Nephron progenitor cell (in vitro differentiated cells): ENCODE data around the gene SCP2D1.

Experiments
- DNase-seq: peaks from one replicate; pipeline ENCODE4 v3.0.0; 2021
- H3K27ac Mint-ChIP-seq: 2 replicates; pipeline ENCODE4 v1.8.0; 2021; ENCODE audit warnings: mild to moderate bottlenecking, moderate library complexity, mixed read lengths
- H3K27me3 Mint-ChIP-seq: 2 replicates; pipeline ENCODE4 v1.8.0; 2021; ENCODE audit warnings: mild to moderate bottlenecking, low read depth, mixed read lengths; ENCODE audit not compliant: poor library complexity
- H3K36me3 Mint-ChIP-seq: 2 replicates; pipeline ENCODE4 v1.8.0; 2021; ENCODE audit warnings: low read depth, mixed read lengths
- H3K4me1 Mint-ChIP-seq: 2 replicates; pipeline ENCODE4 v1.8.0; 2021; ENCODE audit warnings: mixed read lengths
- H3K4me3 Mint-ChIP-seq: 2 replicates; pipeline ENCODE4 v1.8.0; 2021; ENCODE audit warnings: mild to moderate bottlenecking, moderate library complexity, mixed read lengths
- H3K9me3 Mint-ChIP-seq: 2 replicates; pipeline ENCODE4 v1.8.0; 2021; ENCODE audit warnings: mild to moderate bottlenecking, moderate library complexity, mixed read lengths
- TF ChIP-seq, protein P1 (sequence below): fragments of 200-600 bp; sonication (generic); IDR thresholded peaks from 2 replicates; pipeline ENCODE4 v1.5.0; 2021; ENCODE audit warnings: antibody characterized with exemption

SCP2D1 gene

DNA sequence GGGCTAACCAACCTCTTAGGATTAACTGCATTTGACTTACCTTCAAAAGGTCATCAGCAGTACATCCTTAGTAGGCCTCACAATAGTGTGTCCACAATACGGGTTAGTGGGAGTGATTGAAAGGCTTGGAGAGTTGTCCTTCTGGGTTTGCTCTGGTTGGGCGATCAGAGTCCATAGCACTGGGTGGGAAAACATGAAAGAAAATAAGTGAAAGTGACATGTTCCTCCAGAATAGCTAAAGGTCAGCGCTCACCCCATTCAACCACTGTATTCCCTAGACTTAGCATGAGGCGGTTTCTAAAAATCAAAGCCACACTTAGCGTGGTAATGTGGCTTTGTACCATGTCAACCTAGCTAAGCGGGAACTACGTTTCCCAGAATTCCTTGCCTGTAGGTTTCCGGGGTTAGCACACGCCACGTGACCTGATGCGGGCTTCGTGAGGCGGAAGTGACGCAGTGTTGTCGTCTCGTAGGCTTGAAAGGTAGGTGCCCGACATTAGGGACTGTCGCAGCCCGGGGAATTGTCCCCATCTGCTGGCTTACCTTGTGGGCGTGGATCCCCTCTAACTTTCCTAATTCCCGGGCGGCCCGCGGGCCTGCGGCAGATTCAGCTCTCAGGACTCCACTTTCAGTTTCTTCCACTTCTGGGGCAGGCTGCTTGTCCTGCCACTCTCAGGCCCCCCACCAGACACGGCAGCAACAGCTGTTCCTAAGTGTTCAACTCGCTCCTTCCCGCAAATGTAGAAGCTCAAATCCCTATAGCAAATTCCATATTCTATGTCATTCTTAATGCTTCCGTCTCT is 19.8 kb upstream of the SCP2D1 start:
- H3K4me1 Mint-ChIP-seq, result peaks cover 51% of the 10 kb centered on the region
- H3K36me3 Mint-ChIP-seq, result no peaks in the 10 kb centered on the region
- TF ChIP-seq, protein P1, sequence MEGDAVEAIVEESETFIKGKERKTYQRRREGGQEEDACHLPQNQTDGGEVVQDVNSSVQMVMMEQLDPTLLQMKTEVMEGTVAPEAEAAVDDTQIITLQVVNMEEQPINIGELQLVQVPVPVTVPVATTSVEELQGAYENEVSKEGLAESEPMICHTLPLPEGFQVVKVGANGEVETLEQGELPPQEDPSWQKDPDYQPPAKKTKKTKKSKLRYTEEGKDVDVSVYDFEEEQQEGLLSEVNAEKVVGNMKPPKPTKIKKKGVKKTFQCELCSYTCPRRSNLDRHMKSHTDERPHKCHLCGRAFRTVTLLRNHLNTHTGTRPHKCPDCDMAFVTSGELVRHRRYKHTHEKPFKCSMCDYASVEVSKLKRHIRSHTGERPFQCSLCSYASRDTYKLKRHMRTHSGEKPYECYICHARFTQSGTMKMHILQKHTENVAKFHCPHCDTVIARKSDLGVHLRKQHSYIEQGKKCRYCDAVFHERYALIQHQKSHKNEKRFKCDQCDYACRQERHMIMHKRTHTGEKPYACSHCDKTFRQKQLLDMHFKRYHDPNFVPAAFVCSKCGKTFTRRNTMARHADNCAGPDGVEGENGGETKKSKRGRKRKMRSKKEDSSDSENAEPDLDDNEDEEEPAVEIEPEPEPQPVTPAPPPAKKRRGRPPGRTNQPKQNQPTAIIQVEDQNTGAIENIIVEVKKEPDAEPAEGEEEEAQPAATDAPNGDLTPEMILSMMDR, result no peak
- H3K4me3 Mint-ChIP-seq, result peak overlapping the region; percentile 92
- H3K27ac Mint-ChIP-seq, result peak overlapping the region; percentile 89
- DNase-seq, result peak; percentile 74
- H3K9me3 Mint-ChIP-seq, result peaks cover 32% of the 10 kb centered on the region
- peaks cover 38% of the 10 kb centered on the region for H3K27me3 Mint-ChIP-seq

DNA sequence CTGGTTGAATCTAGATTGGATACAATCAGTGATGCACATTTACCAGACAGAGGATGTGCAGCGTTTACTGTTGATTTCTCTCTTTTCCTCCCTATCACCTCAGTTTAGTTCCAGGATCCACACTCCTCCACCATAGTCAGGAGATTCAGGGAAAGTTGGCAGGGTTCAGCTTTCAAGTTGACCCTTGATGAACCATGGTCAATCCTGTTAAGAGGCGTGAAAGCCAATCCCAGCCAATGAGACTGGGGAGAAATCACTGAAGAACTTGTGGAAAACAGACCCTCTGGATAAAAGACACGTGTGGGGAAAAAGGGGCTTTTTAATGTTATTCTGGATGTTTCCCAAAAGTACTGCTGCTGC is 19.2 kb upstream of the SCP2D1 start:
- Mint-ChIP-seq H3K4me3 (peak overlapping the region; percentile 92), H3K27me3 (peaks cover 40% of the 10 kb centered on the region), H3K27ac (peak overlapping the region; percentile 89), H3K36me3 (no peaks in the 10 kb centered on the region), H3K9me3 (peaks cover 30% of the 10 kb centered on the region), H3K4me1 (peaks cover 51% of the 10 kb centered on the region)
- TF ChIP-seq, protein P1, result no peak
- no peak for DNase-seq

DNA sequence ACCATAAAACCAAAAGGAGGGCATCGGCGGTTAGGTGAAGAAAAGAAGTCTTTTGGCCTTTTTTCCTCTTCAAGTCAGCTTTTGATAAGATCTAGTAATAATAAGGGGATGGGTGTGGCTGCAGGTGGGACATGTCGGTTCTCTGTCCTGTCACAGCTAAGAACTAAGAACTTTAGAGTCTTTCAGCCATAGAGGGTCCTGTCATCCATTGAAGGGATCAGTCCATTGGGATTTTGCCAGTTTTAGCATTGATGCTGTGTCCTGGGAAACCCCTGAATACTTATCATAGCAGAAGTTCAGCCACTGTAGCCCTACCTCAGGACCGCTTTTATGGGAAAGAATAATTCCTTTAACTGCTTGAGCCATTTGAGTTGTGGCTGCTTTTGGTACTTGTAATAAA is 18.2 kb upstream of the SCP2D1 start:
- Mint-ChIP-seq H3K27me3 (peaks cover 39% of the 10 kb centered on the region), H3K4me1 (peaks cover 49% of the 10 kb centered on the region), H3K36me3 (no peaks in the 10 kb centered on the region), H3K27ac (no peak overlapping the region), H3K4me3 (peak overlapping the region; percentile 92), H3K9me3 (peaks cover 30% of the 10 kb centered on the region)
- TF ChIP-seq, protein P1, result no peak
- DNase-seq, result no peak

DNA sequence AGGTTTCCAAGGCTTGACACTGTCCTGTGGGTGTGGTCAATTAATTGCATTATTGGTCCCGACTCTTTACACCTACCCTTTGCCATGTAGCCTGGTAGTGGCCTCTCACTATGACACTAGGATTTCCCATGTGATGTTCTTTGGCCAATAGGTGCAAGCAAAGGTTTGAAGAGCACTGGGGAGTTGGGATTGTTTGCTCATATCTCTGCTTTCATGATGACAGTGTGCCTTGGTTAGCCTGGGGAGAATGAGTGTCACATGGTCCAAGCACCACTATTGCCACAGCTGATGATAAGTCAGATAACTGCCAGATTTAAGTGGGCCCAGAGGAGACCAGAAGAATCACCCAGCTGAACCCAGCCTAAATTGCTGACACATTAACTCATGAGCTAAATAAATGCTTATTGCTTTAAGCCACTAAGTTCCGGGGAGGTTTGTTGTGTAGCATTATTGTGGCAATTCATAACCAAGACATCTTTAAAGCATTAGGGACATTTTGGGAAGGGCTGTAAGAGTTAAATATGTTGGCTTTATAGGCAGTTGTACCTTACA is 17.2 kb upstream of the SCP2D1 start:
- TF ChIP-seq, protein P1, result no peak
- no peak overlapping the region for H3K4me3 Mint-ChIP-seq

DNA sequence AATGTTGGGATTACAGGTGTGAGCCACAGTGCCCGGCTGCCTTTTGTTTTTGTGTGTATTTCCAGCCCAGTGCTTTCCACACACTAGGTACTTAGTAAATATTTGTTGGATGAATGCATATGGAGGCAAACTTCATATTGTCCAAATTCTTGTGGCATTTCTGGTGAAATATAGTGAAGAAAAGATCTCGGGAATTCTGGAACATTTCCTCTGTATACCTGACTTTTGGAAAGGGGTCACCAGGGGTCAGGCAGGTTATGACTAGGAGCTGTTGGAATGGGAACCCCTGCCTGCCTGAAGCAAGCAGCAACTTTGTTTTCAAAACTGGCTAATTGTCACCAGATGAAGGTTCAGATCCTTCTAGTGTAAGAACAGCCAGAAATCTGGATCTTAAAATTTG is 12.1 kb upstream of the SCP2D1 start:
- Mint-ChIP-seq H3K27me3 (peaks cover 29% of the 10 kb centered on the region), H3K36me3 (no peaks in the 10 kb centered on the region), H3K27ac (no peak overlapping the region), H3K4me1 (peaks cover 12% of the 10 kb centered on the region), H3K9me3 (peaks cover 20% of the 10 kb centered on the region), H3K4me3 (no peak overlapping the region)
- no peak for DNase-seq
- TF ChIP-seq, protein P1, result no peak

More for the DNA sequence above, 17.2 kb upstream of the SCP2D1 start:
- Mint-ChIP-seq H3K36me3 (no peaks in the 10 kb centered on the region), H3K9me3 (peaks cover 30% of the 10 kb centered on the region), H3K27ac (no peak overlapping the region), H3K4me1 (peaks cover 39% of the 10 kb centered on the region), H3K27me3 (peaks cover 36% of the 10 kb centered on the region)
- DNase-seq, result no peak
